Type B pancreatic cell (in vitro differentiated cells): Measurements from ENCODE around the gene TP53RK. TPM values are rescaled to one million over a fixed set of nuclear protein-coding genes. Genes with fewer than 3 reads are reported as not detected.

Source experiments
- DNase-seq: peaks from one replicate; pipeline ENCODE4 v3.0.0; 2021; ENCODE audit warnings: mixed read lengths; ENCODE audit not compliant: unreplicated experiment; ENCODE audit errors: extremely low spot score
- H3K27ac Mint-ChIP-seq: 2 replicates; pipeline ENCODE4 v1.8.0; 2021; ENCODE audit warnings: mild to moderate bottlenecking, mixed read lengths
- H3K27me3 Mint-ChIP-seq: 2 replicates; pipeline ENCODE4 v1.8.0; 2021; ENCODE audit warnings: mixed read lengths
- H3K36me3 Mint-ChIP-seq: 2 replicates; pipeline ENCODE4 v1.8.0; 2021; ENCODE audit warnings: mixed read lengths
- H3K4me1 Mint-ChIP-seq: one replicate; pipeline ENCODE4 v1.8.0; 2021; ENCODE audit warnings: mixed read lengths; ENCODE audit not compliant: unreplicated experiment
- H3K4me3 Mint-ChIP-seq: 2 replicates; pipeline ENCODE4 v1.8.0; 2021; ENCODE audit warnings: mild to moderate bottlenecking, mixed read lengths
- H3K9me3 Mint-ChIP-seq: 2 replicates; pipeline ENCODE4 v1.8.0; 2021; ENCODE audit warnings: mixed read lengths
- CTCF ChIP-seq: fragments of 200-600 bp; sonication (generic); conservative IDR thresholded peaks from 2 replicates; pipeline ENCODE4 v1.5.0; 2021; ENCODE audit warnings: antibody characterized with exemption, mild to moderate bottlenecking
- total RNA-seq: library from RNA; stranded (reverse); gene quantifications from 2 replicates; pipeline ENCODE4 v1.2.1, GENCODE V29; 2021; ENCODE audit warnings: low replicate concordance

TP53RK gene
- total RNA-seq, 1 donor from 2014 or later, result 13.6 TPM

GRCh38 chr20:46647469-46647868, 41.8 kb downstream of the TP53RK start:
- peaks cover 4% of the 10 kb centered on the region for H3K4me1 Mint-ChIP-seq
- H3K9me3 Mint-ChIP-seq, result no peaks in the 10 kb centered on the region
- no peaks in the 10 kb centered on the region for H3K36me3 Mint-ChIP-seq
- no peak overlapping the region for H3K27ac Mint-ChIP-seq
- no peak for TF ChIP-seq CTCF
- H3K27me3 Mint-ChIP-seq, result peaks cover 42% of the 10 kb centered on the region
- no peak overlapping the region for H3K4me3 Mint-ChIP-seq
- DNase-seq, result no peak

- TF ChIP-seq CTCF, result no peak
- no peaks in the 10 kb centered on the region for H3K9me3 Mint-ChIP-seq
- H3K27ac Mint-ChIP-seq, result no peak overlapping the region
- peaks cover 4% of the 10 kb centered on the region for H3K4me1 Mint-ChIP-seq
- H3K36me3 Mint-ChIP-seq, result no peaks in the 10 kb centered on the region
- H3K27me3 Mint-ChIP-seq, result peaks cover 38% of the 10 kb centered on the region
- no peak for DNase-seq
- H3K4me3 Mint-ChIP-seq, result no peak overlapping the region
Observed at GRCh38 chr20:46646659-46647380, 42.4 kb downstream of the TP53RK start.

GRCh38 chr20:46646122-46646521, 43.1 kb downstream of the TP53RK start:
- Mint-ChIP-seq H3K27ac (no peak overlapping the region), H3K27me3 (peaks cover 34% of the 10 kb centered on the region), H3K36me3 (no peaks in the 10 kb centered on the region), H3K4me3 (no peak overlapping the region), H3K4me1 (peaks cover 4% of the 10 kb centered on the region), H3K9me3 (no peaks in the 10 kb centered on the region)
- no peak for DNase-seq
- no peak for TF ChIP-seq CTCF

GRCh38 chr20:46644733-46645132, 44.5 kb downstream of the TP53RK start:
- Mint-ChIP-seq H3K9me3 (no peaks in the 10 kb centered on the region), H3K4me1 (no peaks in the 10 kb centered on the region), H3K4me3 (no peak overlapping the region), H3K27ac (no peak overlapping the region), H3K27me3 (peaks cover 21% of the 10 kb centered on the region), H3K36me3 (no peaks in the 10 kb centered on the region)
- DNase-seq, result no peak
- no peak for TF ChIP-seq CTCF

GRCh38 chr20:46644160-46644559, 45.1 kb downstream of the TP53RK start:
- Mint-ChIP-seq H3K27ac (no peak overlapping the region), H3K27me3 (peaks cover 16% of the 10 kb centered on the region)

More at GRCh38 chr20:46644160-46644559, 45.1 kb downstream of the TP53RK start:
- Mint-ChIP-seq H3K4me1 (no peaks in the 10 kb centered on the region), H3K36me3 (no peaks in the 10 kb centered on the region), H3K4me3 (no peak overlapping the region), H3K9me3 (no peaks in the 10 kb centered on the region)
- TF ChIP-seq CTCF, result no peak
- no peak for DNase-seq
